DOHH2 (cell line): Measurements from ENCODE around the gene PCLO.

Experiments
- CTCF ChIP-seq: fragments of 200-600 bp; sonication (generic); IDR thresholded peaks from one replicate; pipeline ENCODE4 v1.5.1; 2014; ENCODE audit warnings: antibody characterized with exemption, mild to moderate bottlenecking, low read depth, low read length; ENCODE audit not compliant: poor library complexity, severe bottlenecking
- EZH2phosphoT487 ChIP-seq: fragments of 200-600 bp; sonication (generic); IDR thresholded peaks from 2 replicates; pipeline ENCODE4 v1.6.1; 2017; ENCODE audit warnings: borderline replicate concordance, mild to moderate bottlenecking, antibody characterized with exemption, low read length, moderate library complexity, mixed read lengths

DNA sequence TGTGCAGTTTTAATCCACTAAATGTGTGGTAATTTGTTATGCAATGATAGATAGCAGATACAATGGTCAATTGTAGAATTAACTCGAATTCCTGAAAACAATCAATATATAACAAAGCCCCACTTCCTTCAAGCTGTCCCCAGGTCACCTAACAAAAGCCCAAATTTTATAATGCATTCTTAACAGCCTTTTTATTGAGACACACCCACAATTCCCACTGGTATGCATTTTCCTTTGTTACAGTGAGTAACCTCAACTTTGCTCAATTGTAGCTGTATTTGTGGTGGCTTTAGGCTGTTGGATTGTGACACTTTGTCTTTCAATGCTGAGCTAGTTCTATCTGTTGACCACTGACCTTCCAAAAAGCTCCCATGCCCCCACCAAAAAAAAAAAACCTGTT lies 439.3 kb downstream of the PCLO start:
- no peak for TF ChIP-seq CTCF
- no peak for TF ChIP-seq EZH2phosphoT487
